ENCODE data around the gene CADPS2. TPM values are rescaled to one million over a fixed set of nuclear protein-coding genes. Genes with fewer than 3 reads are reported as not detected.

Gene CADPS2
- total RNA-seq, 2 experiments from 2014 or later: not detected

DNA sequence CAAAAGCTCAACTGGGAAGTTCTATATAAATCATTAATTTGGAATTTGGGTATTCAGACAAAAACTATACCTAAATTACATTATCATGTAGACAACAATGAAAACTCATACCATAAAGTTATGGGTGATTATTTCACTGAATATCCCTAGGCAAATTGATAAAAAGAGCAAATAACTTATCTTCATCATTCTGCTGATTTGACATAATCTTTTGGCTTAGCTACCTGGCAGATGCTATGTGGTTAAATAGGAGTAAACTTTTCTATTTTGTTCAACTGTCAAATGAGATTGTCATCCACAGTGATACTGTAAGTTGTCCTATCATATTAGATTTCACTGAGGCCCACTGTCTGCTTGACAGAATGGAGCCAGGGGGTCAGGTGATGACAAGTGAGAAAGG lies 432.8 kb downstream of the CADPS2 start:
- no peak overlapping the region for H3K27ac Mint-ChIP-seq
- H3K9me3 Mint-ChIP-seq: peaks cover 3% of the 10 kb centered on the region
- ATAC-seq (ENCODE audit: poor library complexity) (no peak), DNase-seq (no peak)
- TF ChIP-seq, protein P1, sequence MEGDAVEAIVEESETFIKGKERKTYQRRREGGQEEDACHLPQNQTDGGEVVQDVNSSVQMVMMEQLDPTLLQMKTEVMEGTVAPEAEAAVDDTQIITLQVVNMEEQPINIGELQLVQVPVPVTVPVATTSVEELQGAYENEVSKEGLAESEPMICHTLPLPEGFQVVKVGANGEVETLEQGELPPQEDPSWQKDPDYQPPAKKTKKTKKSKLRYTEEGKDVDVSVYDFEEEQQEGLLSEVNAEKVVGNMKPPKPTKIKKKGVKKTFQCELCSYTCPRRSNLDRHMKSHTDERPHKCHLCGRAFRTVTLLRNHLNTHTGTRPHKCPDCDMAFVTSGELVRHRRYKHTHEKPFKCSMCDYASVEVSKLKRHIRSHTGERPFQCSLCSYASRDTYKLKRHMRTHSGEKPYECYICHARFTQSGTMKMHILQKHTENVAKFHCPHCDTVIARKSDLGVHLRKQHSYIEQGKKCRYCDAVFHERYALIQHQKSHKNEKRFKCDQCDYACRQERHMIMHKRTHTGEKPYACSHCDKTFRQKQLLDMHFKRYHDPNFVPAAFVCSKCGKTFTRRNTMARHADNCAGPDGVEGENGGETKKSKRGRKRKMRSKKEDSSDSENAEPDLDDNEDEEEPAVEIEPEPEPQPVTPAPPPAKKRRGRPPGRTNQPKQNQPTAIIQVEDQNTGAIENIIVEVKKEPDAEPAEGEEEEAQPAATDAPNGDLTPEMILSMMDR (IDR thresholded peaks at IDR 0.05): no peak
- no peak overlapping the region for H3K4me3 Mint-ChIP-seq
- no peaks in the 10 kb centered on the region for H3K36me3 ChIP-seq (ENCODE audit: insufficient read depth, low read length)
- CTCF ChIA-PET: no interaction called here
- H3K9me3 ChIP-seq (ENCODE audit: control insufficient read depth in 1 of 2, insufficient read depth in 1 of 2, low read length in 2 of 2): no peaks in the 10 kb centered on the region
- H3K4me1 Mint-ChIP-seq (ENCODE audit: low read depth): no peaks in the 10 kb centered on the region
- no peak overlapping the region for H3K27ac ChIP-seq (ENCODE audit: low read depth in 1 of 2, low read length in 2 of 2)
- H3K27me3 Mint-ChIP-seq: no peaks in the 10 kb centered on the region
- POLR2A ChIA-PET: no interaction called here
- intact Hi-C loops (cut with DNase I, micrococcal nuclease): no loop called here
- no peaks in the 10 kb centered on the region for H3K27me3 ChIP-seq (ENCODE audit: control insufficient read depth in 1 of 2, insufficient read depth in 2 of 2, low read length in 2 of 2)
- no peaks in the 10 kb centered on the region for H3K4me1 ChIP-seq (ENCODE audit: insufficient read depth, low read length)
- no peaks in the 10 kb centered on the region for H3K36me3 Mint-ChIP-seq (ENCODE audit: low read depth)
- no peak overlapping the region for H3K4me3 ChIP-seq (ENCODE audit: low read length)

DNA sequence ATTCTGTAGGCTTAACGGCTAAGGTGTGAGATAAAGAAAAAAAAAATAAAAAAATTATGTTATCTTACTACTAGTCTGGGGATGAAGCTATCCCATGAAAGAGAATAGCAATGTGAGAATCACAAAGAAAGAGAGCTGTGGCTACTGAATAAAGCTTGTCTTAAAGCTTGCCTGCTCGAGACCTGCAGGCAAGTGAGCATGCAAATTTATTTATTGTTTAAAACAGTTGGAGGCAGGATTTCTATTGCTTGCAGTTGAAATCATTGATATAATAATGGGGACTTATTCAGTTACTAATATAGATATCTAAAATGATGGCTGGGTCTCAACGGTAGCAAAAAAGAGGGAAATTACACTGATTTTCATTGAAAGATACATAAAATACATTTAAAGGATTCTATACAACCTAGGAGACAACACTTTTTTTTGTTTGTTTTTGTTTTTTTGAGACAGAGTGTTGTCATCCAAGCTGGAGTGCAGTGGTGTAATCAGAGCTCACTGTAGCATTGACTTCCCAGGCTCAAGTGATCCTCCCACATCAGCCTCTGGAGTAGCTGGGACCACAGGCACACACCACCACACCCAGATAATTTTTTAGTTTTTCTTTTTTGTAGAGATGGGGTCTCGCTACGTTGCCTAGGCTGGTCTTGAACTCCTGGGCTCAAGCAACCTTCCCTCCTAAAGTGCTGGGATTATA lies 437.2 kb downstream of the CADPS2 start:
- no peak for ATAC-seq (ENCODE audit: poor library complexity)
- H3K36me3 ChIP-seq (ENCODE audit: insufficient read depth, low read length): no peaks in the 10 kb centered on the region
- peaks cover 8% of the 10 kb centered on the region for H3K9me3 Mint-ChIP-seq

DNA sequence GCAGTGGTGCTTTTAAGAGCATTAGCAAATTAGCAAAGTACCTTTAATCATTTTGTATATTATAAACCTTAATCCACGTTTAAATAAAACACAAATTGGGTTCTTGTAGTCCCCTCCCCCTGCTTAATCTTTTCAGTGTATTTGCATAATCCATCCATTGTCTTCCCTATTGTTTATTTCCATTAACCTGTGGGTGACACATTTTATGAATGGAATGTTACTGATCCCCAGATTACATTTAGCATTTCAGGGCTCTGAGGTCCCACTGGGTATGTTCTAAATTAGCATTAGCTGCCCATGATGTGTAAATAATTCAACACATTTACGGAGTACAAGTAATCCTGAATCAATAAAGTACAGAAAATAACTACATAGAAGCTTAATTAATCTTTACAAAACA lies 443.3 kb downstream of the CADPS2 start:
- no peaks in the 10 kb centered on the region for H3K36me3 Mint-ChIP-seq (ENCODE audit: low read depth)
- H3K4me1 Mint-ChIP-seq (ENCODE audit: low read depth): no peaks in the 10 kb centered on the region
- H3K4me3 Mint-ChIP-seq: no peak overlapping the region
- Histone ChIP-seq H3K27me3 (ENCODE audit: control insufficient read depth in 1 of 2, insufficient read depth in 2 of 2, low read length in 2 of 2) (no peaks in the 10 kb centered on the region), H3K27ac (ENCODE audit: low read depth in 1 of 2, low read length in 2 of 2) (no peak overlapping the region), H3K36me3 (ENCODE audit: insufficient read depth, low read length) (no peaks in the 10 kb centered on the region), H3K4me3 (ENCODE audit: low read length) (no peak overlapping the region), H3K9me3 (ENCODE audit: control insufficient read depth in 1 of 2, insufficient read depth in 1 of 2, low read length in 2 of 2) (no peaks in the 10 kb centered on the region), H3K4me1 (ENCODE audit: insufficient read depth, low read length) (no peaks in the 10 kb centered on the region)
- no peak for DNase-seq
- ATAC-seq (ENCODE audit: poor library complexity): no peak
- no peak overlapping the region for H3K27ac Mint-ChIP-seq
- H3K27me3 Mint-ChIP-seq: no peaks in the 10 kb centered on the region
- TF ChIP-seq, protein P1 (IDR thresholded peaks at IDR 0.05): no peak
- ChIA-PET CTCF (no interaction called here), POLR2A (no interaction called here)
- intact Hi-C loops (cut with DNase I, micrococcal nuclease): no loop called here
- H3K9me3 Mint-ChIP-seq: peaks cover 3% of the 10 kb centered on the region

More for the DNA sequence above, 437.2 kb downstream of the CADPS2 start:
- H3K9me3 ChIP-seq (ENCODE audit: control insufficient read depth in 1 of 2, insufficient read depth in 1 of 2, low read length in 2 of 2): no peaks in the 10 kb centered on the region
- H3K4me1 Mint-ChIP-seq (ENCODE audit: low read depth): no peaks in the 10 kb centered on the region
- POLR2A ChIA-PET: no interaction called here
- no peak overlapping the region for H3K4me3 ChIP-seq (ENCODE audit: low read length)
- TF ChIP-seq, protein P1 (IDR thresholded peaks at IDR 0.05): no peak
- no peaks in the 10 kb centered on the region for H3K4me1 ChIP-seq (ENCODE audit: insufficient read depth, low read length)
- intact Hi-C loops (cut with DNase I, micrococcal nuclease): no loop called here
- DNase-seq: no peak
- H3K27me3 ChIP-seq (ENCODE audit: control insufficient read depth in 1 of 2, insufficient read depth in 2 of 2, low read length in 2 of 2): no peaks in the 10 kb centered on the region
- no peak overlapping the region for H3K4me3 Mint-ChIP-seq
- no peak overlapping the region for H3K27ac Mint-ChIP-seq
- H3K36me3 Mint-ChIP-seq (ENCODE audit: low read depth): no peaks in the 10 kb centered on the region
- no peaks in the 10 kb centered on the region for H3K27me3 Mint-ChIP-seq
- no peak overlapping the region for H3K27ac ChIP-seq (ENCODE audit: low read depth in 1 of 2, low read length in 2 of 2)
- CTCF ChIA-PET: no interaction called here

All from CD4-positive, alpha-beta T cell (primary cell).